HG02678 (cell line): ENCODE data around the gene HDAC6.

Source experiments
- ATAC-seq: cut with Tn5 transposase; IDR thresholded peaks from one replicate; pipeline ENCODE4 v1.9.1; 2021; ENCODE audit warnings: mild to moderate bottlenecking, moderate library complexity; ENCODE audit not compliant: unreplicated experiment

The HDAC6 gene

DNA sequence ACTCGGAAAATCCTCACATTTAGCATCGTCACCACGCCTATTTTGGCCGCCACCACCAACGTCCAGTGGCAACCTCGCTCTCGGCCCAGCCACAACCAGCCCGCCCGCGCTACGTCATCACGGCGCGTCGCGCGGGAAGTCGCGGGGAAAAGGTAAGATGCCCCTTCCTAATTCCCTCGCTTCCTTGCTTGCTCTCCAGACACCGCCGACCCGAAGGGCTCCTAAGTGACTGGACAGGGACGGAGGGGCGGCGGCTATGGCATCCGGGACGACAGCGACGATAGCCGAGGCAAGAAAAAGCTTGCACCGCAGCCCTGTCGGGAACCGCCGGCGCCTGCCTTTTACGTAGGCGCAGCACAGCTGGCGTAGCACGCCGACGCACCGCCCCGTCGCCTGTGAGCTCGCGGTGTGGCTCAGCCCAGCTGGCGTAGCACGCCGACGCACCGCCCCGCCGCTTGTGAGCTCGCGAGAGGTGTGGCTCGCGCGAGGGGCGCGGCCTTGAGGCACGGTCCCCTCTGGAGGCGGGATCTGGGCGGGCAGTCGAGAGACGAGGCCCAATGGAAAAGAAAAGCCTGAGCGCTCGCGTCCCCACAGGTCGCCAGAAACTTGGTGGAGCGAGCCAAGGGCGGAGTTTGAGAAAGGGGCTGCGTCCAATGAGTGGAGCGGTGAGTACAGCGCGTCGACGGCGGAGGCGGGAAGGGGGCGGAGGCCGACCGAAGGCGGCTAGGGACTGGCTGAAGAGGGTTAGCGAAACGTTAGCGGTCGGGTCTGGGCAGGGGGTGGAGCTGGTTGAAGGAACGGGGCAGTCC, at the start of gene HDAC6:
TSS of gene HDAC6 (plus strand) at position 788 of the 809 bp plus-strand sequence. CDS start 626 bp downstream, outside the sequence.
- peak; percentile 83 for ATAC-seq

GRCh38 chrX:48752498-48752897, 49.4 kb upstream of the HDAC6 start:
- ATAC-seq: no peak

GRCh38 chrX:48753708-48754228, 48.1 kb upstream of the HDAC6 start:
- no peak for ATAC-seq

GRCh38 chrX:48754238-48754637, 47.6 kb upstream of the HDAC6 start:
- no peak for ATAC-seq

GRCh38 chrX:48761674-48762471, 40.0 kb upstream of the HDAC6 start, which contains the start of gene GLOD5:
Gene GLOD5 (plus strand): TSS chrX:48761747. CDS start chrX:48761791, 44 bp downstream.
- ATAC-seq: no peak

- ATAC-seq: no peak
These were observed 32.6 kb upstream of the HDAC6 start for GRCh38 chrX:48769230-48769629.

GRCh38 chrX:48770296-48770695, 31.6 kb upstream of the HDAC6 start:
- ATAC-seq: no peak

DNA sequence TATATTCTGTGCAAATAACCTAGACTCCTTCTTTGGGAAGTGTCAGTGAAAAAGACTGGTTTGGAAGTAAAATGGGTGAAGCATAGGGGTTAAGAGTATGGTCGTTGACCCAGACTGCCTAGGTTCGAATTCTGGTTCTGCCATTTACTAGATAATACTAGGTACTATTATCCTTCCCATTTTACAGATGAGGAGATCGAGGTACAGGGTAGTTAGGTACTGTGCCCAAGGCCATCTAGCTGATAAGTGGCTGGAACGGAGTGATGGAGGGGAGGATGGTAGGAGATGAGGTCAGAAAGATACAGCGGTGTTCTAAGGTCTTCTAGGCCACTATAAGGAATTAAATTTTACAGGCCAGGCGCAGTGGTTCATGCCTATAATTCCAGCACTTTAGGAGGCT, 29.3 kb upstream of the HDAC6 start:
- no peak for ATAC-seq

- no peak for ATAC-seq
These were observed 24.9 kb upstream of the HDAC6 start for GRCh38 chrX:48776818-48777439.

DNA sequence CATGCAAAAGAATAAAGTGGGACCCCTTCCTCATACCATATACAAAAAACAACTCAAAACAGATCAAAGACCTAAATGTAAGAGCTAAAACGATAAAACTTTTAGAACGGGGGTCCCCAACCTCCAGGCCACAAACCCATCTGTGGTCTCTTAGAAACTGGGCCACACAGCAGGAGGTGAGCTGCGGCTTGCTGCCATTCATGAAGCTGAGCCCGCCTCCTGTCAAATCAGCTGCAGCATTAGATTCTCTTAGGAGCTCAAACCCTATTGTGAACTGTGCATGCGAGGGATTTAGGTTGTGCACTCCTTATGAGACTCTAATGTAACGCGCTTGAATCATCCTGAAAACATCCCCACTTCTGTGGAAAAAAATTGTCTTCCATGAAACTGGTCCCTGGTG, 22.5 kb upstream of the HDAC6 start:
- ATAC-seq: no peak

- ATAC-seq: no peak
These were observed 20.2 kb upstream of the HDAC6 start for GRCh38 chrX:48781705-48782104.

DNA sequence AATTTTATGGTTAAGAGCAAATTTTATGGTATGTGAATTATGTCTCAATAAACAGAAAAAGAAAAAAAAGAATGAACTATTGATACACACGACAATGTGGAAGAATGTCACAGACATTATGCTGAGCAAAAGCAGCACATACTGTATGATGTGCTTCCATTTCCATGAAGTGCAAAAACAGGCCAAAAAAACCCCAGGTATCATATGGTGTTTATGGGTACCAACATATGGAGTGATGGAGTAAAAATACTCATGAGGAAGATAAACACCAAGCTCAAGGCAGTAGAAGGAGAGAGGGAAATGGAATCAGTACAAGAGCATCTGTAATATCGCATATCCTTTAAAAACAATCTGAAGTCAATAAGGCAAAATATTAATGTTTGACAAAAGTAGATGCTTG, 19.7 kb upstream of the HDAC6 start:
- ATAC-seq: no peak

- ATAC-seq: no peak
These were observed 19.1 kb upstream of the HDAC6 start for GRCh38 chrX:48782795-48783194.

- ATAC-seq: no peak
These were observed 17.1 kb upstream of the HDAC6 start for GRCh38 chrX:48784726-48785125.

DNA sequence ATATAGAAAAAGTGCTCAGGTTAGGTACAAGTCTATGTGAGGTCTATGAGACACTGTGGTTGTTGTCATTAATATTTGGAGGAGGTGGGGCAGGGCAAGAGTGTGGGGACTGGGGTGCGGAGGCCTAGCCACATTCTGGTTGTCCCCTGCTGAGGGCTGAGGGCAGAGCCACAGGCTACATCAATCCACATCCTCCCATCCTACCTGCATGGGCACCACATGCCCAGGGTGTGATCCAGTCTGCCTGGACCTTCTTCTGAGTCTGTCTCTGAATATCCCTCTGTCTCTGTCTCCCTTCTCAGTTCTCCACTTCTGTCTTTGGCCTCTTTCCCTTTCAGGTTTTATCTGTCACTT, 16.7 kb upstream of the HDAC6 start:
- ATAC-seq: no peak

DNA sequence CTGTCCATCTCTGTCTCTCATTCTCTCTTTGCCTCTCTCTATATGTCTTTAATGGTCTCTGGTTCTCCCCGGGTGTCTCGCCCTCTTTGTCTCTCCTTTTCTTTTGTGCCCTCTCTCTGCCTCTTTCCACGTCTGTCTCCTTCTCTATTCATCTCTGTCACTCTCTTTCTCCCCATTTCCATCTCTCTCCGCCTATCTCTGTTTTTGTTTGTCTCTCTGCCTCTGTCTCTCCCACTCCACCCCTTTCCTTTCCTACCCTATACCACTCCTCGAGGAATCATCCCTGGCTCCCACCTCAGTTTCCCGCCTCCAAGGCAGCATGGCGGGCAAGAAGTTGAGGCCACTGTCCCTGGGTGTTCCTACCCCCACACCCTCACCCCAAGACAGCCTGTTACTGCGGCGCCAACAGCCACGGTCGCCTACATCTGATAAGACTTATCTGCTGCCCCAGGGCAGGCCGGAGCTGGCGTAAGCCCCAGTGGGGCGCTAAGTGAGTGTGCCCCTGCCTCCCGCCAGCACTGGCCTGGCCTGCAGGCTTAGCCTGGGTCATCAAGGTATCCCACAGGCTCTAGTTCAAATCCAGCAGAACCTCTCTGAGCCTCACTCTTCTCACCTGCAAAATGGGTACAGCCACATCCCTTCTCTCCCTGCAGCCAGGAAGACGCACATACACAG, 16.2 kb upstream of the HDAC6 start:
- ATAC-seq: no peak

- ATAC-seq: no peak
These were observed 15.5 kb upstream of the HDAC6 start, which contains the start of gene GATA1 for GRCh38 chrX:48786341-48786800. Gene GATA1 (plus strand): TSS chrX:48786590. CDS start chrX:48791110, 4,520 bp downstream.

GRCh38 chrX:48786825-48787504, 14.9 kb upstream of the HDAC6 start:
- no peak for ATAC-seq

DNA sequence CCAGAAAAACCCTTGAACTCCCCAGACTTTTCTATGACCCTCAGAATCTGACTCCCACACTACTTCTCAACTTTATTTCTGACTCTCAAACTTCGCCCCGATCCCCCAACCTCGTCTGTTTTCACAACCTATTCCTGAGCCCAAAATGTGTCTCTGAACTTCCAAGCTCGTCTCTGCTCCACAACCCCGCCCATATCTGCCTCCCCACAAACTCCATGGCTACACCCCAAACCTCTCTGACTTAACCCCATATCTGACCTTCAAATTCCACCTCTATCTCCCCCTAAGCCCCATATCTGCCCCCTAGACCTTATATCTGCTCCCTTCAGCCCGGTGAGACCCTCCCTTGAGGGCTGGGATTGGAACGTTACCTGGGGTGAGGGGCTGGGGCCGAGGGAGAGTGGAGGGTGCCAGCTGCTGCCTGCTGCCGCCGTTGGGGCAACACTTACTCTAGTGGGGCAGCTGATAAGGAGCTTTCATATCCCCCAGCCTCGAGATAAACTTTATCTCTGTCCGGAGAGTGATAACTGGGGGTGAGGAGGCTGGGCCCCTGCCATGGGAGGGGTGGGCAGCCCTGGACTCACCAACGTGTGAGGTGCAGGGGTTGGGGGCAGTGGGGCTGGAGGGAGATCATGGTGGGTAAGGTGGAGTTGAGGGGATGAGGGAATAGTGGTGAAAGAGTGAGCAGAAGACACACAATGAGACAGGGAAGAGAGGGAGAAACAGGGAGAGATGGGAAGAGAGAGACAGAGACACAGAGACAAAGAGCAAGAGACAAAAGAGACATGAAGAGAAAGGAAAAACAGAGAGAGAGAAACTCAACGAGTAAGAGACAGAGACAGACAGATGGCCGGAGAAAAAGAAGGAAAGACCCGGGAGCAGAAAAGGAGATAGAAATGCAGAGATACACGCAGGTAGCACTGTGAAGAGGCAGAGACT, 14.1 kb upstream of the HDAC6 start:
- no peak for ATAC-seq
